Measurements from ENCODE around the gene TMEM38B.
"Not testable (repeated sequence)": the region's sequence is repeated elsewhere in the genome, so short reads cannot be mapped to it uniquely, and the experiment has no call there.

DNA sequence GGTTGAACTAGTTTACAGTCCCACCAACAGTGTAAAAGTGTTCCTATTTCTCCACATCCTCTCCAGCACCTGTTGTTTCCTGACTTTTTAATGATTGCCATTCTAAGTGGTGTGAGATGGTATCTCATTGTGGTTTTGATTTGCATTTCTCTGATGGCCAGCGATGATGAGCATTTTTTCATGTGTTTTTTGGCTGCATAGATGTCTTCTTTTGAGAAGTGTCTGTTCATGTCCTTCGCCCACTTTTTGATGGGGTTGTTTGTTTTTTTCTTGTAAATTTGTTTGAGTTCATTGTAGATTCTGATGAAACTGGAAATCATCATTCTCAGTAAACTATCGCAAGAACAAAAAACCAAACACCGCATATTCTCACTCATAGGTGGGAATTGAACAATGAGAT lies 9.3 kb downstream of the TMEM38B start:
- not testable (repeated sequence) for TF ChIP-seq CTCF, EZH2, EZH2phosphoT487 (IDR thresholded peaks at IDR 0.05)
